ENCODE data around the gene NPY4R.
"Not testable (repeated sequence)": the region's sequence is repeated elsewhere in the genome, so short reads cannot be mapped to it uniquely, and the experiment has no call there.

The NPY4R gene, protein sequence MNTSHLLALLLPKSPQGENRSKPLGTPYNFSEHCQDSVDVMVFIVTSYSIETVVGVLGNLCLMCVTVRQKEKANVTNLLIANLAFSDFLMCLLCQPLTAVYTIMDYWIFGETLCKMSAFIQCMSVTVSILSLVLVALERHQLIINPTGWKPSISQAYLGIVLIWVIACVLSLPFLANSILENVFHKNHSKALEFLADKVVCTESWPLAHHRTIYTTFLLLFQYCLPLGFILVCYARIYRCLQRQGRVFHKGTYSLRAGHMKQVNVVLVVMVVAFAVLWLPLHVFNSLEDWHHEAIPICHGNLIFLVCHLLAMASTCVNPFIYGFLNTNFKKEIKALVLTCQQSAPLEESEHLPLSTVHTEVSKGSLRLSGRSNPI

DNA sequence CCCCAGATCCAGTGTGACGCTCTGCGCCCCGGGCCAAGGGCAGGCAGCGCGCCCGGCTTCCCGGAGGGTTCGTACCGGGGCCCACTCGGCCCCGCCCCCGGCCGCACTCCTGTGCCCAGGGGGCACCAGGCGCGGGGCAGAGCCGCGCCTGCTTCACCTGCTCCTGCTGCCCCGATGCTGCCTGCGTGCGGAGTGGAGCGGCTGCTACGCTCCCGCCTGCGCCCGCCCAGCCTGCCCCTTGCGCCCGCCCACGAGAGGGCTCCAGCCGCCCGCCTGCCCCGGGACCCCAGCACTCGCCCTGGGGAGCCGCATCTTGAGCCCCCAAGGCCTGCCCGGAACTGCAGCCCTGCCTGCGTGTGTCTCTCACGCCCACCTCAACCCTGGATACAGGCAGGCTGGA is at the start of gene NPY4R:
TSS of gene NPY4R (minus strand) at position 194 of the 400 bp plus-strand sequence. CDS start 3,323 bp downstream, outside the sequence.
- not testable (repeated sequence) for DNase-seq

DNA sequence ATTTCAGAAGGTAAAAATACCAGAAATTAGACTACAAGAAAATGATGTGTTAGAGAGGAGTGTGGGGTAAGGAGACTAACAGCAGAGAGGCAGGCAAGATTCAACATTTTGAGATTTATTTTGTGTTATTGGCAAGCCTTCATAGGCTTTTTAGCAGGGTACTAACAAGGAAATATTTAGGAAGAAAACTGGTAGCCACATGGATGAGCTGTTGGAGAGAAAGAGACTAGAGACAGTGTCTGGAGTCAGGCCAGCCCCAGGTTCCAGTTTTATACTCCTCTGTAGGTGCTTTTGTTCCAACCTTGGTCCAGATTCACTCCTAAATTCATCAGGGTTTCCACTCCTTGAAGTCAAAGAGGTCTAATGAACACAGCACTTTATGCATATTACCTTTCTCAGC is 49.6 kb upstream of the NPY4R start:
- DNase-seq: no peak

DNA sequence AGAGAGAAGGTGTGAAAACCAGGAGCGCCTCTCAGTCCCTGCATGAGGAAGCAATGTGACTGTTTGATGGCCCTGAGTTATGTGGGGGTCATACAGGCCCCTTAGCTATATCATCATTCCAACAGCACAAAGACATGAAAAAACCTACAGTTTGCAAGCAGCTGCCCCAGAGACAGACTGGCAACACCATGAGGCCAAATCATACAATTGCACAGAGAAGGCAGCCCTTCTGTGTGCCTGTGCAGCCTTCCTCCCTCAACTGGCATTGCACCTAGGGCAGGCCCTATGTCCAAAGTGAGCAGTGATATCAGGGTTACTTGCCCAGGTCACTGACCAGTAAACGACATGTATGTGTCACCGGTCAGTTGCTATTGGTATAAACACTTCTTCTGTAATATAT is 49.1 kb upstream of the NPY4R start:
- no peak for DNase-seq

DNA sequence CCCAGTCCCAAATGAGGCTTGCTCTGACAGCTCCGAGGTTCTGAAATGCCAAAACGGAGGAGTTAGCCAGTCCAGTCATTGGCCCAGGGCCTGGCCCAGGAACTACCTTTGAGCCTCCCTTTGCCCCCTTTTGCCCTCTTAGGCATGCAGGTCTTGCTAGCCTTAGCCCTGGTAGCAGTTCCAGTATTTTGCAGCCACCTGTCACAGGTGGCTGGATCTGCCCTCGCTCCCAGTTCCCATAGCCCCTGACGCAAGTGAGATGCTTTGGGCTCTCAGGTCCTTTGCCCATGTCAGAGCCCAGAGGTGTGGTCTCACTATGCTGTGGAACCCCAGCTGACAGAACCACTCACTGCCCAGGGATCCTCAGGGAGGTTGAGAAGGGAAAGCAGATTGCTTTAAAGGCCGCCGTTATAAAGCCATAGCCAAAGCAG is 48.7 kb upstream of the NPY4R start:
- DNase-seq: no peak

DNA sequence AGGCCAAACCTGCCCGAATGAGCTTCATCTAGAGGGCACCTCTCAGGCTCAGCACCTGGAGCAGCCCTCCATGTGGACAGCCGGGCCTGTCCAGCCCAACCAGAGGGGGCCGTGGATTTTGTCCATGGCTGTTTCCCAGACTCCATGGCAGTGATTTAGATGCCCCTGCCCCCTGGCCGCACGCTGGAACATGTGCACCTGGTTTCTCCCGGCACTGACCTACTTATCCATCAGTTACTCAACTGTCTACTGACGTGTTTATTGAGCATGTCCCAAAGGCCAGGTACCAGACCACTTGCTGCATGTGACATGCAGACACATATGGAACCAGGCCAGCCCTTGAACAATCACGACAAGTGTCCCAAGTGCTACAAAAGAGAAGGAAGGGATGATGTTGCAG is 47.6 kb upstream of the NPY4R start:
- not testable (repeated sequence) for DNase-seq

DNA sequence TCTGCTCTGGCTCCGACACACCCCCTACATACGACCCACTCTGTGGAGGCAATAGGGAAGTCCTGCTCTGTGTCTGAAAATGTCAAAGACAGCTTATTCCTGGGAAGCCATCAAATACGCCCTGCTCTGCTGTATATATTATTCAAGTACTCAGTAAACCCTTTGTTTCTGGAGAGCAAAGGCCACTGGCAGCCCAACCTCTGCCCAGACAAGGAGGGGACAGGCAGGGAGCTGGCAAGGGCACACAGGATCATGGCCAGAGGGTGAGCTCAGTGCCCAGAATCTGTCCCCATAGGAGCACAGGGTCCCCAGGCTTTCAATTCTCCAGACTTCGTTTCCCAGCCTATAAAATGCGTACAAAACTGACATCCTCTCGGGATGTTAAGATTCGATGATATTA is 47.0 kb upstream of the NPY4R start:
- DNase-seq: not testable (repeated sequence)

DNA sequence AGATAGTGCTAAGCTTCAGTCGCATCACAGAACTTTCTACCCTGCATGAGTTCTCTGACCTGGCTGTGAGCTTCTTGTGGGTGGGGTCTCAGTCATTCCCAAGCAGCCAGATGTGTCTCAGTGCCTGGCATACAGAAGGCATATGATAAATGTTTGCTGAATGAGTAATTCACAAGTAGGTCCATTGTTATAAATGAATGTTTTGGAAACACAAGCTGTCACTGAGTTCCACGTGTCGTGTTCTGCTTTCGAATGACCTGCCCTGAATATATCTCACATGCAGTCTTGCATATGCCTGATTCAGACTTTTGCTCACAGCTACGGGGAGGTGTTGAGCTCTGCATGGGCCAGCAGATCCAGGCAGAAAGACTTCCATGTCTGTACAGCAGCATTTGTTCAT is 46.2 kb upstream of the NPY4R start:
- DNase-seq: not testable (repeated sequence)

DNA sequence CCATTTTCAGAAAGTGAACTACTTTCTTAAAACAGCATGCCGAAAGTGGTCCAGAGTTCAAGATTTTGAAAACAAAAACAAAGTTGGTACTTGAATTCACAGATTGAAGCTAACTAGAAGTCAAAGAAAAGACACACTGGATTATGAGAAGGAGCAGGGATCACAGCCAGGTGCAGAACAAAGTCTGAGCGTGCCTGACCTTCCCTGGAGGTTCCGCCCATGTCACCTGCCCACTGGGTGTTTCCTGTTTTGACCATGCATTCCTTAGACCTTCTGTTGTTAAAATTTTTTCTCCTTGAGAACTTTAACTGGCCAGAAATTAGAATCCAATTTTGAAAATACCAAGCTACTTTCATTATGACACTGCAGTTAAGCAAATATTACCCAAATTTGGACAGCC is 34.2 kb upstream of the NPY4R start:
- not testable (repeated sequence) for DNase-seq

DNA sequence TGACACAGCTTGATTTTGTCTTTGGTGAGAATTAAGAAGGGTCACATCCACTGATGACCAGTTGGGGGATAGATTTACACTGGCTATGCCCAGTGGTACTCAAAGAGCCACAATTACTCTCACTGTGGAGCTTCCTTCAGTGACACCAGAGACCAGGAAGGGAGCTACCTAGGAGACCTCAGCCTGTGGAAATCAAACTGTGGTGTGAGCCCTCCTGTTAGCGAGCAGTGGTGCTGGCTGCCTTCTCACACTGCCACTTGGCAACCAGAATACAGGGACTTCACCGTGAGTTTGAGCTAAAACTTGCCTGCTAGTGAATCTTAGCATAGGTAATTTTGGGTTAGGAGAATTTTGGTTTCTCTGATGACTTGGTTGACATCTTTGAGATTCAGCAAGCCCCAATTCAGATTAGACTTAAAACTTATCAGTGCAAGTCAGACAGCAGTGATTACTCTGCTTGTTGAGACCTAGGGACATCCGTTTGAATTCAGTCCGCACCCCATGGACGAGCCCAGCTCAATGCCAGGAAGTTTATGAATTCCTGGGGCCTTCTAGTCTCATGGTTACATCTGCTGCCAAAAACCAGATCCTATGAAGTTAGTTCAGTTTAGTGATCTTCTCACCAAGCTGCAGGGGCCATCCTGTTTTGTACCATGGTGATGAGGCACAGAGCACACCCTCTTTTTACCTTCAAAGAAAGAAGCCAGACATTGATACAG is 33.4 kb upstream of the NPY4R start:
- DNase-seq: not testable (repeated sequence)

DNA sequence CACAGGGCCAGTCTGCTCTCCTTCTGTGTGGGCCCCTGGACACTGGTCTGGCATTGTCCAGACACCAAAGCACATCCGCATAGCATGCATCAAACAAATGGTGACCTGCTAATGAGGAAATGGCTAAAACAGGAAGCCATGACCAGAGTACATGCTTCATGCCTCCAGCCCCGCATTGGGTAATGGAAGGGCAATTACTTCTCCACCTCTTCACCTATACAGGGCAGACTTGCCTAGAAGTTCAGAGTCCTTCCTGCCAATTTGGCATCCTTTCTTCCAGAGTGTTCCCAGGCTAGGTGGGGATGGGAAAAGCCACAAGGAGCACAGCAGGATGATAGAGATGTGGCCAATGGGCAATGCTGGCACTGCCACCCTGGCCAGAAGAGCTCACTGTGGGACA is 32.1 kb upstream of the NPY4R start:
- DNase-seq: not testable (repeated sequence)

DNA sequence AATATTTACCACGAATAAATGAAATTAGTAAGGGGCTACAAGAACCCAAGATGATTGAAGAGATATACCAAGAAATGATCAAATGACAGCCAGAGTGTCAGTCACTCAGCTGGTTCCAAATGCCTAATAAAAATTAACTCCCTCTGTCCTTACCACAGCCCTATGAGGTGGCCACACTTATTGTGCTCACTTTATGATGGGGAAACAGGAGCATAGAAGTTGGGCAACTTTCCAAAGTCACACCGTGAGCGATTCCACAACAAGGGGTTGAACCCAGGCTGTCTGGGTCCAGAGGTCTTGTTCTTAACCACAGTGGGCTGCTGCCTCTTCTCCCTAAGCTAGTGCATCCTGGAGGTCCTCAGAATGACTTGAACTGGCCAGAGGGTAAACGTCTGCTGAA is 31.6 kb upstream of the NPY4R start:
- not testable (repeated sequence) for DNase-seq

DNA sequence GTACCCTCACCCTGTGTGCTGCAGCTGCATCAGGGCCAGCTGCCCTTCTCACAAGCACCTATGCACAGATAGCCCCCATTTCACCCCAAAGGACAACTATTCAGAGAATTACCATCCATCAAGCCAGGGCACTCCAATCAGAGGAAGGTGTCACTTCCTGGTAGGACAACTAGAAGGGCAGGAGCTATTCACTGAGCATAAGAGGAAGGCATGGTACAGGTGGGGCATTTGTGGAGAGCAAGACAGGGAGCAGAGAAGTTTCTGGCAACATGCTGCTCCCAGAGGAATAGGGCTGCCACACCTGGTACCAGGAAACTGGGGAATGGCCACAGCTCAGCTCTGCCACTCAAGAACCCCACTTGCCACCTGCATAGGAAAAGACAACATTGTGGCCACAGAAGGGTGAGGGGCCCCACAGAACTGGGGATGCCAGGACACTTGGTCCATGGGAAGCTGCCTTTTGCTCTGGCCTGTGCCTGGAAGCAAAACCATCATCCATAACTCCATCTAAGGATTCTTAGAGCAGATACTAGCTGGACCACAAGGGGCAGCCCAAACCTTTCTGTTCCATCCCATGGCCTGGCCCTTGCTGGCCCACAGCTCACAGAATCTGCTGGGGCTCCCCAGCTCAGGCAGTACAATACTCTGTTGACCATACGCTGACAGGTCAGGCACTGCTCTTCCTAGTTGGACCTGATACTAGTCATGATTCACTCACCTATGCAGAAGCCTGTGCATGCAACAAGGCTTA is 25.8 kb upstream of the NPY4R start:
- DNase-seq: not testable (repeated sequence)

DNA sequence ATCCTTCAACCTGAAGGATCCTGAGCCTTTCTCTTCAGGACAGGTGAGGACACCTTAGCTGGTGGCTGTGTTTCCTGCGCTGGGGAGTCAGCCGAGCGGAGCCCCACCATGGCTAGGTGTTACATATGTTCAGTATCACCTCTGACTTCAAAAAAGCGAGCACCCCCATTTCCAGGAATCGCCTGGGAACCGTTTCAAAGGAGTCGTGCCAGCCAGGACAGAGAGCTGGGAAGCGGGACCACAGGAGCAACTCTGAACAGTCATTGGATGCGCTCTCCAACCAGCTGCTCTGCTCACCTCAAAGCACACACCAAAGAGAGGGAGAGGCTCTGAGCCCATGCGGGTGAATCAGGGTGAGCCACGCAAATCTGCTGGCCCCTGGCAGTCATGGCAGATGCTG is 24.5 kb upstream of the NPY4R start:
- not testable (repeated sequence) for DNase-seq

DNA sequence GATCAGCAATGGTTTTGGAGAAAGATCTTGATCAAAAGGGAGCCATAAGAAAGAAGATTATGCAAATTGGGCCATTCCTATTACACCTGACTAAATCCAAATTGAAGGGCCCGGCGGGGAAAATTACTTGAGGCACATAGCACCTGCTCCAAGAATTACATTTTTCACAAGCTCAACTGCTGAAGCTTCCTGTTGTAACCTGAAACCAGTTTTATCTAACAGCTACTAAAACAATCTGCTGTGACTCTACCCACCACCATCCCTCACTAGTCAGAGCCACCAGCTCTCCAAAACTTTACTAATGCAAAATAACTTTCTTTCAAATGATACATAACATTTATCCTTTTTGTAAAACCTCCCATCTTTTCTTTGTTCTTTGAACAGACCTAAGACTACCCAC is 20.7 kb upstream of the NPY4R start:
- DNase-seq: not testable (repeated sequence)

DNA sequence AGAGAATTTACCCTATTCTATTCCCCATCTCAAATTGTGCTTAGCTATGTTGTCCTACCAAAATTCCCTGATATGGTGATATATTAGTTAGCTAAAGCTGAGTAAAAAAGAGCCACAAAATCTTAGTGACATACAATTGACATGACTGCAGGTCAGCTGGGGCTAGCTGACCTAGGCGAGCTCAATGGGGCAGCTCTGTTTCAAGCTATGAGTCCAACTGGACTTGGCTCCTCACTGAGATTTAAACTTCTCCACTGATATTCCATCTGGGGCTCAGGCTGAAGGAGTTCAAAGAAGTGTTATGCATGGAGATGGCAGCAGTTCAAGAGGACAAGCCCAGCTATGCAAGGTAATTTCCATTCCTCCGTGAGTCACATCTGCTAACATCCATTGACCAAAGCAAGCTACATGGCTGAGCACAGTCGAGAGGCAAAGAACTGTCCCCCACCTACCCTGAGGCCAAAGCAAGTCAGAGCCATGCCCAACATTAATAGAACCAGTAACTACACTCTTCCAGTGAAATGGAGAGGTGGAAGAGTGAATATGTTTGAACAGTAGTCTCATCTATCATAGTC is 9.1 kb upstream of the NPY4R start:
- not testable (repeated sequence) for DNase-seq

DNA sequence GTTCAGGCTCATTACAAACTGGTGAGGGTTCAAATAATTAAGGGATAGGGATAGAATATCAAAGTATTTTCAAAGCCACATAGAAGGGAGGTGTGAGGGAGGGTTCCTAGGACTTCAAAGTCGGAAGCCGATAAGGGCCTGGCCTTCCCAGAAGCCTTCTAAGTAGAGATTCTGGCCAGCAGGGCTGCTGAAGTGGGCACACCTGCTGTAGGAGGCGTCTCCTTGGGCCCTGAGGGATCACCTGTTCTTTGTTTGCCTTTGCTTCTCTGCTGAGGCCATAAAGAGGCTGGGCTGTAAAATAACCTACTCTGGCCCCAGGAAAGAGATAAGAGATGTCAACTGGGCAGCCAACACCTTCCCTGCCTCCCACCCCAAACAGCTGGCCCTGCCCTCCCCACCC is 8.0 kb upstream of the NPY4R start:
- DNase-seq: not testable (repeated sequence)

DNA sequence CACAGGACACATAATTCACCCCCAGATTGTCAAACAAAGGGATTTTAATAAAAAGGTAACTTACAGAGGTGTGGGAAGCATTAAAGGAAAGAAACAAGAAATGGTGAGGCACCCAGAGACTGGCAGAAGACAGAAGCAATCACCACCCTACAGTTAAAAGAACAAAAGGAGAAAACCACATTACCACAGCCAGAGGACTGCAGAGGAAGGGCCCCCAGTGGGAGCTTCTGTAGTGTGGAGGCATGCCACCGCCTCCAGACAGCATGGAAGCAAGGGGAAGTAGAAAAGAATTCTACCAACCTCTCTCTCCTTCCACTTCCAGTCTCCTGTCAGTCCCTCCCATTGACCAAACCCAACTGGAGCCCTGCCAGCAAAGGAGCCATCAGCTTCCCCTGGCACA is 4.4 kb upstream of the NPY4R start:
- not testable (repeated sequence) for DNase-seq

DNA sequence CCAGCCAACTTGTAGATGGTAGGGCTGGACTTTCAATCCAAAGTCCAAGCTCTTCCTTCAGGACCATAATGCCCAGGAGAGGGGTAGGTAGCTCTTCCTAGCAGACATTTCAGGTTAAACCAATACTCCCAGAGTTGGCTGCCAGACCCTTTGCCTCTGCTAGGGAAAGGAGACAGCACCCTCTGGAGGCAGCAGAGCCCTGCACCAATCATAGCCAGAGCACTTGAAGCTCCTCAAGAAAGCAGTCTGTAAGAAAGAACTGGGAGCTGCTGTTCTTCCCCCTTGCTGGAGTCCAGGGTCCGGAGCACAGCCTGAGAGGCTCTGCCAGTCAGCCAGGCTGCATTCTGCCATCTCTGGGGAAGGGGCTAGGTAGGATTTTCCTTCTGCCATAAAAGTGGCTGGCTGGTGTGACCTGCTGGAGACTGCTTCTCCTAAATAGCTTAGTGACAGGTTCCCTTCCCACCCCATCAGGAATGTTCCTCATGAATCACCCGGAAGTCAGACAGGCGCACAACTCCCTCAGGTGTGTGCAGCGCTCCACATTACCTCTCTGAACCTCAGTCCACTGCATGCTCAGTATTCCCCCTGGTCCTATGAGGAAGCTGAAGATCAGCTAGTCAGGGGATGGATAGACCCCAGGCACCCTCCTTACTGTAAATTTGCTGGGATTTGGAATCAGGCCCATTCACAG is 2.5 kb upstream of the NPY4R start:
- not testable (repeated sequence) for DNase-seq

DNA sequence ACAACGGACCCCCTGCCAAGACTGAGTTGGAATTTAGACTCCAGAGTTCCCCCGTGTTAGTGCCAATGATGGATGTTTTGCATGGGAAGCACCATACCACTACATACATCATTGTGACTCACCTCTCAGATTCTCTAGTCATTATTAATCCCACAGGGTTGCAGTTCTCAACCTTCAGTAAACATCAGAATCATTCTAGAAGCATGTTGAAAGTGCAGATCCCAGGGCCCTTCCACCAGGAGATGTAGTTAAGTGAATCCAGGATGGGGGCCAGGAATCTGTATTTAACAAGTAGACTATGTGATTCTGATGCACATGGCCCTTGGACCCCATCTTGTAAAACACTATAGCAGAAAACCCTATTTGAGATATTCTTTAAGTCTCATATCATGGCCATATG is 2.1 kb downstream of the NPY4R start:
- not testable (repeated sequence) for DNase-seq

DNA sequence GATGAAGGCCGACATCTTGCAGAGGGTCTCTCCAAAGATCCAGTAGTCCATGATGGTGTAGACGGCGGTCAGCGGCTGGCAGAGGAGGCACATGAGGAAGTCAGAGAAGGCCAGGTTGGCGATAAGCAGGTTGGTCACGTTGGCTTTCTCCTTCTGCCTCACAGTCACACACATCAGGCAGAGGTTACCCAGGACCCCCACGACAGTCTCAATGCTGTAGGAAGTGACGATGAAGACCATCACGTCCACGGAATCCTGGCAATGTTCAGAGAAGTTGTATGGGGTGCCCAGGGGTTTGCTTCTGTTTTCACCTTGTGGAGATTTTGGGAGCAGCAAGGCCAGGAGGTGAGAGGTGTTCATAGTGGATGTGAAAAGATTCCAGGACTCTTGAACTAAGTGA is 3.5 kb downstream of the NPY4R start:
- DNase-seq: not testable (repeated sequence)

DNA sequence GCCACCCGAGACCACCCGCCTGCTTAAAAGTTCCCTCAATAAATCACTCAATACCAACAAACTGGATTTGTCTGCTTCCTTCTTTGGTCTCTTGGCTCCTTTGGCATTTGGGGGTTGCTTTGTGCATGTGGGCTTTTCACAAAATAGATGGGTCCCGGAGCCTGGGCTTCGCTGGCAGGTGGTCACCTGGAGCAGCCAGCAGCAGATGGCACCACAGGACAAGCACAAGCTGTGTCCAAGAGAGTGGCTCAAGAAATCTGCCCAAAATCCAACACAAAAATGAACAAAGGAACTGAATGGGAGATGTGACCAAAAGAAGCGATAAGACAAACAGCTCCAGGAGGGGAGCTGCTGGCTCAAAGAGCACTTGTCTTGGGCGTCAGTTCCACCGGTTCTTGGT is 6.2 kb downstream of the NPY4R start:
- DNase-seq: not testable (repeated sequence)

DNA sequence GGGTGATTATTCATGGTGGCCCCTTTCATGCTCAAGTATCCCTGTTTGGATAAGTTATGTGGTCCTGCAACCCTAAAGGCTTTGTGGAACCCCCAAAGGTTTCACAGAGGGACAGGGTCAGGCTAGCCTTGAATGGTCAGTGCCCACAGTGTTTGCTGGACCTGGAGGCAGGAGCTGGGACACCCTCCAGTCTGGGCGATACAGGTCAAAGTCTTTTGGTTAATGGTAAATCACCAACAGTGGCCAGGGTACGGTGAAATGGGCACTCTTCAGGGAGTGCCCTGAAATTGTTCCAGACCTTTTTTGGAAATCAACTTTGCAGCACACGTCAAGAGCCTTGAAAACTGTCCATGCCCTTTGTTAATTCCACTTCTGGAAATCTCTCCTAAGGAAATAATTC is 8.7 kb downstream of the NPY4R start:
- DNase-seq: not testable (repeated sequence)
